Measurements from ENCODE around the gene SAMSN1. TPM values are rescaled to one million over a fixed set of nuclear protein-coding genes. Genes with fewer than 3 reads are reported as not detected.

Gene SAMSN1
- polyA plus RNA-seq, 1 donor (not counting 4 experiments of a cell fraction or from before 2014, with no cell fraction given): not detected

DNA sequence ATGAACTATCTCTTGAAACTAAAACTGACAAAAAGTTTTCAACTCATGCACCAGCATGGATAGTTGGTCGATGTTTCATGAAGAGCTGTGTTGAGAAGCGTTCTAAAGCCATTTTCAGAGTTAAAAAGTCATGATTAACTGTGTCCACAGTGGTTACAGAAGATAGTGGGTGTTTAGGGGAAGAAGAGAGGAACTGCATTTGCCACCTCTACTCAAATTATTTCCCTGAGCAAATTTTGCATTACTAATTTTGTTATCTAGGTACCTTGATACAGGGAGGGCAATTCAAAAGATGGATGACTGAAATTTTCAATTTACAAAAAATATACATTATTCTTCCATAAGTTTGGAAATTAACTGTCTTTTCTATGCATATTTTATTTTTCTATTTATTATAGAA, 15.5 kb downstream of the SAMSN1 start:
- TF ChIP-seq EZH2 (IDR thresholded peaks at IDR 0.05; ENCODE audit: low read length): no peak
- TF ChIP-seq, protein P1, sequence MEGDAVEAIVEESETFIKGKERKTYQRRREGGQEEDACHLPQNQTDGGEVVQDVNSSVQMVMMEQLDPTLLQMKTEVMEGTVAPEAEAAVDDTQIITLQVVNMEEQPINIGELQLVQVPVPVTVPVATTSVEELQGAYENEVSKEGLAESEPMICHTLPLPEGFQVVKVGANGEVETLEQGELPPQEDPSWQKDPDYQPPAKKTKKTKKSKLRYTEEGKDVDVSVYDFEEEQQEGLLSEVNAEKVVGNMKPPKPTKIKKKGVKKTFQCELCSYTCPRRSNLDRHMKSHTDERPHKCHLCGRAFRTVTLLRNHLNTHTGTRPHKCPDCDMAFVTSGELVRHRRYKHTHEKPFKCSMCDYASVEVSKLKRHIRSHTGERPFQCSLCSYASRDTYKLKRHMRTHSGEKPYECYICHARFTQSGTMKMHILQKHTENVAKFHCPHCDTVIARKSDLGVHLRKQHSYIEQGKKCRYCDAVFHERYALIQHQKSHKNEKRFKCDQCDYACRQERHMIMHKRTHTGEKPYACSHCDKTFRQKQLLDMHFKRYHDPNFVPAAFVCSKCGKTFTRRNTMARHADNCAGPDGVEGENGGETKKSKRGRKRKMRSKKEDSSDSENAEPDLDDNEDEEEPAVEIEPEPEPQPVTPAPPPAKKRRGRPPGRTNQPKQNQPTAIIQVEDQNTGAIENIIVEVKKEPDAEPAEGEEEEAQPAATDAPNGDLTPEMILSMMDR (optimal IDR thresholded peaks at IDR 0.05 in 1 of 3, IDR thresholded peaks at IDR 0.05 in 1 of 3, conservative IDR thresholded peaks at IDR 0.05 in 1 of 3; ENCODE audit: extremely low read depth in 1 of 3, insufficient read depth in 2 of 3, low read length in 3 of 3): no peak
- H3K27ac ChIP-seq (ENCODE audit: control insufficient read depth, insufficient read depth, low read length): no peak overlapping the region
- H3K27me3 ChIP-seq (ENCODE audit: control insufficient read depth, extremely low read depth, insufficient read depth, low read length): no peaks in the 10 kb centered on the region
- peaks cover 12% of the 10 kb centered on the region for H3K4me1 ChIP-seq (ENCODE audit: control insufficient read depth, extremely low read depth, insufficient read depth, low read length)
- FAIRE-seq (no peak), DNase-seq (ENCODE audit: low read depth, low spot score) (no peak)
- no peaks in the 10 kb centered on the region for H4K20me1 ChIP-seq (ENCODE audit: control insufficient read depth, extremely low read depth, insufficient read depth, low read length)
- no peaks in the 10 kb centered on the region for H3K9me3 ChIP-seq (ENCODE audit: control insufficient read depth, low read depth, low read length)
- no peaks in the 10 kb centered on the region for H3K79me2 ChIP-seq (ENCODE audit: control insufficient read depth, insufficient read depth, low read length)
- H3K4me3 ChIP-seq (ENCODE audit: control insufficient read depth in 2 of 3, extremely low read depth in 1 of 3, insufficient read depth in 2 of 3, low read depth in 1 of 3, low read length in 3 of 3): no peak overlapping the region
- dilution Hi-C loops (cut with MboI; ENCODE audit: extremely low pct_ligation_motif_present, low sequenced_read_pairs): no loop called here
- no peaks in the 10 kb centered on the region for H3K36me3 ChIP-seq (ENCODE audit: control insufficient read depth in 2 of 2, extremely low read depth in 1 of 2, insufficient read depth in 2 of 2, low read length in 2 of 2)
- no peak overlapping the region for H3K9ac ChIP-seq (ENCODE audit: control insufficient read depth, extremely low read depth, insufficient read depth, low read length)
- H3K4me2 ChIP-seq (ENCODE audit: control insufficient read depth, extremely low read depth, insufficient read depth, low read depth, low read length): no peak overlapping the region
- H3K9me1 ChIP-seq (ENCODE audit: control insufficient read depth, extremely low read depth, insufficient read depth, low read length): no peaks in the 10 kb centered on the region
- H2AFZ ChIP-seq (ENCODE audit: control insufficient read depth, low read length): no peak overlapping the region

DNA sequence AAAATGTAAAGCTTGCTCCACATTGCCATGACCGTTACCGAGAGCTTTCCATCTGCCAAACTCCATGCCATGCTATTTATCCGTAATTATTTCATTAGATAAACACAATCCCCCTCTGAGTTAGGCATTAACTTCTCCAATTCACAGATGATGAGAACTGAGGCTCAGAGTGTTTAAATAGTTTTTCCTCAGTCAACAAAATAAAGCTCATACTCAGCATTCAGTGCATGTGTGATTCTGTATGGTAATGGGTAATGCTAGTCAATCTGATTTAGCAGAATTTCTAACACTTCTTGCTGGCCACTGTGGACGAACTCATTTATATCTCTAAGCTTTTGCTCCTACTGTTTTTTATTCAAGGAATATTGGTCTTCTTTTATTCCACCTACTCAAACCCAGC, 17.3 kb downstream of the SAMSN1 start:
- no peak overlapping the region for H2AFZ ChIP-seq (ENCODE audit: control insufficient read depth, low read length)
- H3K79me2 ChIP-seq (ENCODE audit: control insufficient read depth, insufficient read depth, low read length): no peaks in the 10 kb centered on the region
- no peaks in the 10 kb centered on the region for H3K9me1 ChIP-seq (ENCODE audit: control insufficient read depth, extremely low read depth, insufficient read depth, low read length)
- H3K9me3 ChIP-seq (ENCODE audit: control insufficient read depth, low read depth, low read length): no peaks in the 10 kb centered on the region
- DNase-seq (ENCODE audit: low read depth, low spot score) (no peak), FAIRE-seq (no peak)
- no peak for TF ChIP-seq EZH2 (IDR thresholded peaks at IDR 0.05; ENCODE audit: low read length)
- TF ChIP-seq, protein P1 (optimal IDR thresholded peaks at IDR 0.05 in 1 of 3, IDR thresholded peaks at IDR 0.05 in 1 of 3, conservative IDR thresholded peaks at IDR 0.05 in 1 of 3; ENCODE audit: extremely low read depth in 1 of 3, insufficient read depth in 2 of 3, low read length in 3 of 3): no peak
- dilution Hi-C loops (cut with MboI; ENCODE audit: extremely low pct_ligation_motif_present, low sequenced_read_pairs): no loop called here
- no peaks in the 10 kb centered on the region for H3K27me3 ChIP-seq (ENCODE audit: control insufficient read depth, extremely low read depth, insufficient read depth, low read length)
- H3K4me1 ChIP-seq (ENCODE audit: control insufficient read depth, extremely low read depth, insufficient read depth, low read length): peaks cover 9% of the 10 kb centered on the region
- no peak overlapping the region for H3K27ac ChIP-seq (ENCODE audit: control insufficient read depth, insufficient read depth, low read length)
- H3K4me2 ChIP-seq (ENCODE audit: control insufficient read depth, extremely low read depth, insufficient read depth, low read depth, low read length): no peak overlapping the region
- H3K4me3 ChIP-seq (ENCODE audit: control insufficient read depth in 2 of 3, extremely low read depth in 1 of 3, insufficient read depth in 2 of 3, low read depth in 1 of 3, low read length in 3 of 3): no peak overlapping the region
- no peaks in the 10 kb centered on the region for H4K20me1 ChIP-seq (ENCODE audit: control insufficient read depth, extremely low read depth, insufficient read depth, low read length)
- no peak overlapping the region for H3K9ac ChIP-seq (ENCODE audit: control insufficient read depth, extremely low read depth, insufficient read depth, low read length)
- no peaks in the 10 kb centered on the region for H3K36me3 ChIP-seq (ENCODE audit: control insufficient read depth in 2 of 2, extremely low read depth in 1 of 2, insufficient read depth in 2 of 2, low read length in 2 of 2)

Data from keratinocyte (primary cell).